ENCODE data around the gene FEZF2. TPM values are rescaled to one million over a fixed set of nuclear protein-coding genes. Genes with fewer than 3 reads are reported as not detected.
A peak's percentile ranks its signal among the peaks of the same experiment; 100 is the strongest.

The FEZF2 gene
- total RNA-seq, 1 experiment from 2014 or later: not detected

DNA sequence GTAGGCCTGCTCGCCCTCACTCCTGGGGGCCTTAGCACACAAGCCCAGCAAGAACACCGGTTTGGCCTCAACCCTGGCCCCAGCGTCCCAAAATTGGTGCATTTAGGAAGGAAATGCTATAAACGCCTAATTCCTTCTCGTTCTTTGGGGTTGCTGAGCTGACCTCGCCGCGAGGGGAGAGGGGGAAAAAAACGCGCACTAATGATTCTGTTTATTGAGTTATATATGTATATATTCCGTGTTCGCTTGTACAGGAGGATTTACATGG lies 3.9 kb downstream of the FEZF2 start:
- ChIA-PET CTCF (no interaction called here), POLR2A (ENCODE audit: low non-redundant PET) (no interaction called here)
- Histone ChIP-seq H3K27me3 (replicated peaks; ENCODE audit: insufficient read depth, low read depth, low read length, poor library complexity) (peaks cover 96% of the 10 kb centered on the region), H3K27ac (ENCODE audit: low read depth, low read length, poor library complexity, severe bottlenecking) (no peak overlapping the region), H3K4me3 (ENCODE audit: low read depth, low read length, poor library complexity, severe bottlenecking) (no peak overlapping the region), H3K36me3 (ENCODE audit: insufficient read depth, low read length, poor library complexity, severe bottlenecking) (no peaks in the 10 kb centered on the region), H3K4me1 (ENCODE audit: insufficient read depth, low read length, poor library complexity, severe bottlenecking) (no peaks in the 10 kb centered on the region), H3K9me3 (ENCODE audit: low read depth, low read length, poor library complexity, severe bottlenecking) (no peaks in the 10 kb centered on the region)
- TF ChIP-seq, protein P1, sequence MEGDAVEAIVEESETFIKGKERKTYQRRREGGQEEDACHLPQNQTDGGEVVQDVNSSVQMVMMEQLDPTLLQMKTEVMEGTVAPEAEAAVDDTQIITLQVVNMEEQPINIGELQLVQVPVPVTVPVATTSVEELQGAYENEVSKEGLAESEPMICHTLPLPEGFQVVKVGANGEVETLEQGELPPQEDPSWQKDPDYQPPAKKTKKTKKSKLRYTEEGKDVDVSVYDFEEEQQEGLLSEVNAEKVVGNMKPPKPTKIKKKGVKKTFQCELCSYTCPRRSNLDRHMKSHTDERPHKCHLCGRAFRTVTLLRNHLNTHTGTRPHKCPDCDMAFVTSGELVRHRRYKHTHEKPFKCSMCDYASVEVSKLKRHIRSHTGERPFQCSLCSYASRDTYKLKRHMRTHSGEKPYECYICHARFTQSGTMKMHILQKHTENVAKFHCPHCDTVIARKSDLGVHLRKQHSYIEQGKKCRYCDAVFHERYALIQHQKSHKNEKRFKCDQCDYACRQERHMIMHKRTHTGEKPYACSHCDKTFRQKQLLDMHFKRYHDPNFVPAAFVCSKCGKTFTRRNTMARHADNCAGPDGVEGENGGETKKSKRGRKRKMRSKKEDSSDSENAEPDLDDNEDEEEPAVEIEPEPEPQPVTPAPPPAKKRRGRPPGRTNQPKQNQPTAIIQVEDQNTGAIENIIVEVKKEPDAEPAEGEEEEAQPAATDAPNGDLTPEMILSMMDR (conservative IDR thresholded peaks at IDR 0.05; ENCODE audit: low read depth, low read length): no peak
- TF ChIP-seq EZH2 (IDR thresholded peaks at IDR 0.05; ENCODE audit: borderline replicate concordance, low read depth, low read length, poor library complexity, severe bottlenecking): no peak
- intact Hi-C loops (cut with micrococcal nuclease; ENCODE audit: unreplicated experiment): no loop called here
- BruUV-seq (replicated peaks): no TSS peak
- no peak for DNase-seq (ENCODE audit: low spot score)

- BruUV-seq (replicated peaks): no TSS peak
- H3K9me3 ChIP-seq (ENCODE audit: low read depth, low read length, poor library complexity, severe bottlenecking): no peaks in the 10 kb centered on the region
- peak; percentile 47 for DNase-seq (ENCODE audit: low spot score)
- H3K27ac ChIP-seq (ENCODE audit: low read depth, low read length, poor library complexity, severe bottlenecking): no peak overlapping the region
- no peaks in the 10 kb centered on the region for H3K4me1 ChIP-seq (ENCODE audit: insufficient read depth, low read length, poor library complexity, severe bottlenecking)
- intact Hi-C loops (cut with micrococcal nuclease; ENCODE audit: unreplicated experiment): no loop called here
- ChIA-PET POLR2A (ENCODE audit: low non-redundant PET) (no interaction called here), CTCF (no interaction called here)
- peaks cover 96% of the 10 kb centered on the region for H3K27me3 ChIP-seq (replicated peaks; ENCODE audit: insufficient read depth, low read depth, low read length, poor library complexity)
- no peaks in the 10 kb centered on the region for H3K36me3 ChIP-seq (ENCODE audit: insufficient read depth, low read length, poor library complexity, severe bottlenecking)
- H3K4me3 ChIP-seq (ENCODE audit: low read depth, low read length, poor library complexity, severe bottlenecking): no peak overlapping the region
- TF ChIP-seq, protein P1 (conservative IDR thresholded peaks at IDR 0.05; ENCODE audit: low read depth, low read length): peak; percentile 31; the same call in 1 of the 2 replicates
- peak; percentile 60 for TF ChIP-seq EZH2 (IDR thresholded peaks at IDR 0.05; ENCODE audit: borderline replicate concordance, low read depth, low read length, poor library complexity, severe bottlenecking)
These were observed 4.5 kb downstream of the FEZF2 start for GRCh38 chr3:62368705-62369475.

GRCh38 chr3:62368290-62368704 lies 5.1 kb downstream of the FEZF2 start:
- CTCF ChIA-PET: no interaction called here
- no TSS peak for BruUV-seq (replicated peaks)
- H3K9me3 ChIP-seq (ENCODE audit: low read depth, low read length, poor library complexity, severe bottlenecking): no peaks in the 10 kb centered on the region
- H3K4me3 ChIP-seq (ENCODE audit: low read depth, low read length, poor library complexity, severe bottlenecking): no peak overlapping the region
- H3K27ac ChIP-seq (ENCODE audit: low read depth, low read length, poor library complexity, severe bottlenecking): no peak overlapping the region
- peaks cover 95% of the 10 kb centered on the region for H3K27me3 ChIP-seq (replicated peaks; ENCODE audit: insufficient read depth, low read depth, low read length, poor library complexity)
- DNase-seq (ENCODE audit: low spot score): no peak
- no peaks in the 10 kb centered on the region for H3K36me3 ChIP-seq (ENCODE audit: insufficient read depth, low read length, poor library complexity, severe bottlenecking)
- TF ChIP-seq, protein P1 (conservative IDR thresholded peaks at IDR 0.05; ENCODE audit: low read depth, low read length): no peak
- no peak for TF ChIP-seq EZH2 (IDR thresholded peaks at IDR 0.05; ENCODE audit: borderline replicate concordance, low read depth, low read length, poor library complexity, severe bottlenecking)
- H3K4me1 ChIP-seq (ENCODE audit: insufficient read depth, low read length, poor library complexity, severe bottlenecking): no peaks in the 10 kb centered on the region
- POLR2A ChIA-PET (ENCODE audit: low non-redundant PET): no interaction called here
- intact Hi-C loops (cut with micrococcal nuclease; ENCODE audit: unreplicated experiment): no loop called here
